GM23248 (cell line): ENCODE results near the gene TUBG2. TPM values are rescaled to one million over a fixed set of nuclear protein-coding genes. Genes with fewer than 3 reads are reported as not detected.

Source experiments
- DNase-seq: peaks from one replicate; pipeline ENCODE4 v3.0.0-alpha.2; 2015
- H2AFZ ChIP-seq: fragments of 200-600 bp; sonication (generic); 2 replicates; pipeline ENCODE4 v1.6.1; 2016; ENCODE audit warnings: antibody characterized with exemption
- H3F3A ChIP-seq: fragments of 200-600 bp; sonication (generic); 2 replicates; pipeline ENCODE4 v1.6.1; 2016; ENCODE audit warnings: mild to moderate bottlenecking, antibody characterized with exemption, mixed run types; ENCODE audit not compliant: insufficient read depth
- H3K27ac ChIP-seq: fragments of 200-600 bp; sonication (generic); 2 replicates; pipeline ENCODE4 v1.5.1; 2016; ENCODE audit warnings: mild to moderate bottlenecking
- H3K27me3 ChIP-seq: fragments of 200-600 bp; sonication (generic); replicated peaks from 2 replicates; pipeline ENCODE4 v1.6.1; 2016; ENCODE audit warnings: mild to moderate bottlenecking; ENCODE audit not compliant: insufficient read depth
- H3K36me3 ChIP-seq: fragments of 200-600 bp; sonication (generic); 2 replicates; pipeline ENCODE4 v1.6.1; 2016; ENCODE audit warnings: low read depth, mild to moderate bottlenecking
- H3K4me1 ChIP-seq: fragments of 200-600 bp; sonication (generic); 2 replicates; pipeline ENCODE4 v1.6.1; 2016; ENCODE audit warnings: mild to moderate bottlenecking; ENCODE audit not compliant: insufficient read depth
- H3K4me2 ChIP-seq: fragments of 200-600 bp; sonication (generic); one replicate; pipeline ENCODE4 v1.6.1; 2016; ENCODE audit warnings: mild to moderate bottlenecking; ENCODE audit not compliant: unreplicated experiment
- H3K4me3 ChIP-seq: fragments of 200-600 bp; sonication (generic); 2 replicates; pipeline ENCODE4 v1.5.1; 2016; ENCODE audit warnings: mild to moderate bottlenecking
- H3K79me2 ChIP-seq: fragments of 200-600 bp; sonication (generic); 2 replicates; pipeline ENCODE4 v1.6.1; 2016; ENCODE audit warnings: mild to moderate bottlenecking; ENCODE audit not compliant: insufficient read depth
- H3K9ac ChIP-seq: fragments of 200-600 bp; sonication (generic); 2 replicates; pipeline ENCODE4 v1.6.1; 2016; ENCODE audit warnings: mild to moderate bottlenecking
- H3K9me2 ChIP-seq: fragments of 200-600 bp; sonication (generic); 2 replicates; pipeline ENCODE4 v1.6.1; 2016; ENCODE audit warnings: mixed run types, mild to moderate bottlenecking, moderate library complexity; ENCODE audit not compliant: insufficient read depth
- H3K9me3 ChIP-seq: fragments of 200-600 bp; sonication (generic); one replicate; pipeline ENCODE4 v1.6.1; 2017; ENCODE audit warnings: low read depth
- H4K20me1 ChIP-seq: fragments of 200-600 bp; sonication (generic); 2 replicates; pipeline ENCODE4 v1.6.0; 2016; ENCODE audit not compliant: insufficient read depth
- EZH2 ChIP-seq: fragments of 200-600 bp; sonication (generic); IDR thresholded peaks from 2 replicates; pipeline ENCODE4 v1.6.1; 2018; ENCODE audit warnings: antibody characterized with exemption, mild to moderate bottlenecking; ENCODE audit not compliant: insufficient read depth, poor library complexity, severe bottlenecking
- EZH2phosphoT487 ChIP-seq: fragments of 200-600 bp; sonication (generic); IDR thresholded peaks from 2 replicates; pipeline ENCODE4 v1.6.1; 2018; ENCODE audit warnings: antibody characterized with exemption, moderate library complexity, mild to moderate bottlenecking, low read depth; ENCODE audit not compliant: insufficient read depth
- WGBS, 2 experiments: methylation state at CpG; one replicate each; pipeline ENCODE4 v1.1.6; 2015 to 2017; ENCODE audit warnings: low lambda C conversion rate in 2 of 2, low coverage in 1 of 2; ENCODE audit errors: missing lambda C conversion rate in 2 of 2; 5-methylcytosine and 5-hydroxymethylcytosine counted together
- in situ Hi-C: fragments of 300-500 bp; cut with MboI; formaldehyde crosslinking; loops from 2 replicates; pipeline ENCODE4 v1.15.0; 2020
- polyA plus RNA-seq: library from polyadenylated mRNA; unstranded; fragments of >200 nt; fragmentation: Nextera tagmentation; extraction: Ambion mirVana; gene quantifications from 2 replicates; pipeline ENCODE4 v1.2.1, GENCODE V29; 2016
- total RNA-seq: library from RNA; depleted of rRNA; stranded (reverse); fragments of >200 nt; shearing (Covaris generic); gene quantifications from 2 replicates; pipeline ENCODE4 v1.2.3, GENCODE V29; 2014

Gene TUBG2
- total and polyA plus RNA-seq, 2 experiments from 2014 or later: 14.4 to 30.9 TPM

DNA sequence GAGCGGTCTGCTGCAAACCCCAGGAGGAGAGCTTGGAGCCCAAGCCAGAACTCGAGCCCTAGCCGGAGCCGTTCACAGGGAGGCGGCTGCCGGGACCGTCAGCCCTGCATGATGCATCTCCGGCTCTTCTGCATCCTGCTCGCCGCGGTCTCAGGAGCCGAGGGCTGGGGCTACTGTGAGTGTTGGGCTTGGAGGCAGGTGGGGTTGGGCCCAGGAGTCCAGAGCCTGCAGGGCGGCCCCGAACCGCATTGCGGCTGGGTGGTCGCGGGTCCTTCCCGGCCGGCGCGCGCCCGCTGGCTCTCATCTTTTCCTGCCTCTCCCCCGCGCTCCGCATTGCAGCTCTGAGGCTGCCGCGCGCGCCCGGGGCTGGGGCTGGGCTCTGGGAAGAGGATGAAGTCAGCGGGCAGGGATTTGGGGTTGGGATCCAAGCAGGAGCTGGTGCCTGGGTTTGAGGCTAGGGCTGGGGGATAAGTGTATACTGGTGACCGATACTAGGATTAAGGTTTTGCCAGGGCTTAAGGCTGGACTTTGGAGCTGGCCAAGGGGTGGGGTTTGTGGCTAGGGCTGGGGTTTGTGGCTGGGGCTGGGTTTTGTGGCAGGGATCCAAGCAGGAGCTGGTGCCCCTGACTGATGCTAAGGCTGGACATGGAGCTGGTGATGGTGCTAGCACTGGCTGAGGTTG is 23.8 kb downstream of the TUBG2 start:
- peaks cover 17% of the 10 kb centered on the region for H3F3A ChIP-seq
- H2AFZ ChIP-seq: peak overlapping the region; percentile 87
- TF ChIP-seq EZH2 (no peak), EZH2phosphoT487 (no peak)
- no peaks in the 10 kb centered on the region for H3K9me3 ChIP-seq
- no peaks in the 10 kb centered on the region for H4K20me1 ChIP-seq
- H3K4me1 ChIP-seq: peaks cover 19% of the 10 kb centered on the region
- no peaks in the 10 kb centered on the region for H3K9me2 ChIP-seq
- no peaks in the 10 kb centered on the region for H3K27me3 ChIP-seq
- peak overlapping the region; percentile 66 for H3K27ac ChIP-seq
- in situ Hi-C loops: no loop called here
- peaks cover 6% of the 10 kb centered on the region; the same call in 1 of the 2 replicates for H3K79me2 ChIP-seq
- 1% methylated on average over 20 to 34 of the region's 34 CpGs for WGBS, 2 experiments
- H3K4me2 ChIP-seq: peak overlapping the region; percentile 71
- peak; percentile 89 for DNase-seq
- H3K9ac ChIP-seq: peak overlapping the region; percentile 74
- H3K36me3 ChIP-seq: no peaks in the 10 kb centered on the region
- H3K4me3 ChIP-seq: peak overlapping the region; percentile 79

DNA sequence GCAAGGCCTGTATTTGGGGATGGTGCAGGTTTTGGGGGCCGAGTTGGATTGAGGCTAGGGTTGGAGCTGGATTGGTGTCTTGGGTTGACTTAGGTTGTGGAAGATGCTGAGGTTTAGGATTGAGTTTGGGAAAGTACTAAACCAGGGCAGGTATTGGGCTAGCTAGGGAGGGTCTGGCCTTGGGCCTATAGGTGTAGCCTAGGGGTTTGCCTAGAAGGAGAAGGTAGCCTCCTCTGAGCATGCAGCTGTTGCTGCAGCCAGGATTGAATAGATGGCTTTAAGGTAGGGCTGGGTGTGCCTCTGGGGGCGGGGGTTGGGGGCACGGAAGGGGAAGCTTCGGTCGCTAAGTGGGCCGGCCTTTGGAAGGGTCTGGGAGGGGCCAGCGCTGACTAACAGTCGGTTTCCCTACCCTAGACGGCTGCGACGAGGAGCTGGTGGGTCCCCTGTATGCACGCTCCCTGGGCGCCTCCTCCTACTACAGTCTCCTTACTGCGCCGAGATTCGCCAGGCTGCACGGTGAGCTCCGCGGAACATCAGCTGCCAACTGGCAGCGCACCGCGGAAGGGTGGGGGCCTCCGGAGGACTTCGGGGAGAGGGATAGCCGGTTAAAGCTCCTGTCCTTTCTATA is 24.4 kb downstream of the TUBG2 start:
- no peaks in the 10 kb centered on the region for H3K27me3 ChIP-seq
- no peak for TF ChIP-seq EZH2phosphoT487
- TF ChIP-seq EZH2: no peak
- H3K4me1 ChIP-seq: peaks cover 18% of the 10 kb centered on the region
- H3K9me3 ChIP-seq: no peaks in the 10 kb centered on the region
- in situ Hi-C loops: no loop called here
- H3K79me2 ChIP-seq: peaks cover 6% of the 10 kb centered on the region; the same call in 1 of the 2 replicates
- no peak overlapping the region for H3K27ac ChIP-seq
- H3K36me3 ChIP-seq: no peaks in the 10 kb centered on the region
- H2AFZ ChIP-seq: no peak overlapping the region
- H3K9ac ChIP-seq: peak overlapping the region; percentile 74
- no peaks in the 10 kb centered on the region for H3K9me2 ChIP-seq
- DNase-seq: no peak
- H4K20me1 ChIP-seq: no peaks in the 10 kb centered on the region
- H3K4me3 ChIP-seq: peak overlapping the region; percentile 79
- peak overlapping the region; percentile 71 for H3K4me2 ChIP-seq
- WGBS, 2 experiments: 54 to 57% methylated on average over 17 to 25 of the region's 25 CpGs
- peaks cover 14% of the 10 kb centered on the region for H3F3A ChIP-seq

DNA sequence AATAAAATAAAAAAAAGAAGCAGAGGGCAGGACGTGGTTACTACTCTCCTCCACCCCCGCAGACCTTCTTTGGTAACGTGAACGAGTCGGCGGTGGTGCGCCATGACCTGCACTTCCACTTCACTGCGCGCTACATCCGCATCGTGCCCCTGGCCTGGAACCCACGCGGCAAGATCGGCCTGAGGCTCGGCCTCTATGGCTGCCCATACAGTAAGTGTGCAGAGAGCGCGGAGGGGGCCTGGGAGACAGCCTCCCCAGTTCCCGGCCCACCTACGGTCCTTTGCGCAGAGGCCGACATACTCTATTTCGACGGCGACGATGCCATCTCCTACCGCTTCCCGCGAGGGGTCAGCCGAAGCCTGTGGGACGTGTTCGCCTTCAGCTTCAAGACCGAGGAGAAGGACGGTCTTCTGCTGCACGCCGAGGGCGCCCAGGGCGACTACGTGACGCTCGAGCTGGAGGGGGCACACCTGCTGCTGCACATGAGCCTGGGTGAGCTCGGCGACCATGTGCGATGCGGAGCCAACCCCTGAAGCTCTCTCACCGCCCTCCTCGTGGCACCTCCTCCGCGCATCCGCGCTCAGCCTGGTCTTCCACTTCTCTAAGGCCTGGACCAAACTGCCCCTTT is 26.0 kb downstream of the TUBG2 start:
- Histone ChIP-seq H3K4me3 (no peak overlapping the region), H2AFZ (no peak overlapping the region), H3K27ac (no peak overlapping the region), H3K36me3 (no peaks in the 10 kb centered on the region), H3K9me2 (no peaks in the 10 kb centered on the region), H3F3A (peaks cover 10% of the 10 kb centered on the region), H3K9ac (no peak overlapping the region), H3K4me1 (peaks cover 8% of the 10 kb centered on the region; the same call in 1 of the 2 replicates), H4K20me1 (no peaks in the 10 kb centered on the region), H3K9me3 (no peaks in the 10 kb centered on the region), H3K27me3 (no peaks in the 10 kb centered on the region), H3K4me2 (no peak overlapping the region), H3K79me2 (peaks cover 6% of the 10 kb centered on the region; the same call in 1 of the 2 replicates)
- WGBS, 2 experiments: 92 to 94% methylated on average over 43 to 50 of the region's 50 CpGs
- no peak for DNase-seq
- in situ Hi-C loops: no loop called here
- TF ChIP-seq EZH2 (no peak), EZH2phosphoT487 (no peak)

DNA sequence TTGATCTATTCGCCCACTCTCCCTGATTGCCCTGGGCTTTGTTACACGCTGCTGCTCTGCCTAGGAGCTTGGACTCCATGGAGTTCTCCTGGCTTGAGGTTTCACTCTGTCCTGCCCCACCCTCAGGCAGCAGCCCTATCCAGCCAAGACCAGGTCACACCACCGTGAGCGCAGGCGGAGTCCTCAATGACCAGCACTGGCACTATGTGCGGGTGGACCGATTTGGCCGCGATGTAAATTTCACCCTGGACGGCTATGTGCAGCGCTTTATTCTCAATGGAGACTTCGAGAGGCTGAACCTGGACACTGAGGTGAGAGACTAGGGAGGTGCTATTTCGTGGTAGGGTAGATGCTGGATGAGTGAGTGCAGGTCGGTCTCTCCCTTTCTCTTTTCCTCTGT is 26.7 kb downstream of the TUBG2 start:
- no peak for DNase-seq
- Histone ChIP-seq H3K27ac (no peak overlapping the region), H2AFZ (no peak overlapping the region), H3K9me3 (no peaks in the 10 kb centered on the region), H3K9me2 (no peaks in the 10 kb centered on the region), H3K4me1 (0 out of 2 replicates have a peak, but pooled peaks cover 8% of the 10 kb centered on the region), H3K79me2 (peaks cover 6% of the 10 kb centered on the region; the same call in 1 of the 2 replicates), H3K4me3 (no peak overlapping the region), H3K27me3 (no peaks in the 10 kb centered on the region), H3F3A (peaks cover 10% of the 10 kb centered on the region), H3K9ac (no peak overlapping the region), H3K36me3 (no peaks in the 10 kb centered on the region), H4K20me1 (no peaks in the 10 kb centered on the region), H3K4me2 (no peak overlapping the region)
- TF ChIP-seq EZH2: no peak
- no peak for TF ChIP-seq EZH2phosphoT487
- in situ Hi-C loops: no loop called here
- WGBS, 2 experiments: 87 to 89% methylated on average over 14 of the region's 14 CpGs
